ENCODE results near the gene MRNIP. TPM values are rescaled to one million over a fixed set of nuclear protein-coding genes. Genes with fewer than 3 reads are reported as not detected.

MRNIP gene
- total RNA-seq, 1 experiment from 2014 or later: 20.2 TPM

GRCh38 chr5:179820127-179820482 lies 38.5 kb downstream of the MRNIP start:
- no peaks in the 10 kb centered on the region for H3K9me3 ChIP-seq (ENCODE audit: low read length)
- POLR2A ChIA-PET (ENCODE audit: unreplicated experiment): interaction anchor here (0.6 kb wide), 1 partner anchor 88 kb away, joined by 3 read pairs; no protein-coding TSS in a partner anchor
- no peaks in the 10 kb centered on the region for H3K9me2 ChIP-seq (replicated peaks; ENCODE audit: low read length)
- DNase-seq: no peak
- H3K27ac ChIP-seq (ENCODE audit: low read length): peak overlapping the region; percentile 96
- peak overlapping the region; percentile 93; the same call in 1 of the 2 replicates for H3K4me3 ChIP-seq (ENCODE audit: low read length)
- H3K79me2 ChIP-seq (ENCODE audit: low read length): peaks cover 49% of the 10 kb centered on the region
- H3K36me3 ChIP-seq (ENCODE audit: low read depth, low read length): peaks cover 17% of the 10 kb centered on the region
- CTCF ChIA-PET: no interaction called here
- H3K9ac ChIP-seq (ENCODE audit: low read length): peak overlapping the region; percentile 94
- intact Hi-C loops (cut with micrococcal nuclease): loop anchor here (2.0 kb wide), 1 partner anchor 57 kb away; no protein-coding TSS in a partner anchor
- H3F3A ChIP-seq (ENCODE audit: low read length, unreplicated experiment): no peaks in the 10 kb centered on the region
- TF ChIP-seq EZH2 (IDR thresholded peaks at IDR 0.05; ENCODE audit: low read length, unreplicated experiment) (no peak), EZH2phosphoT487 (IDR thresholded peaks at IDR 0.05; ENCODE audit: borderline replicate concordance, low read length) (no peak)
- TF ChIP-seq, protein P1, sequence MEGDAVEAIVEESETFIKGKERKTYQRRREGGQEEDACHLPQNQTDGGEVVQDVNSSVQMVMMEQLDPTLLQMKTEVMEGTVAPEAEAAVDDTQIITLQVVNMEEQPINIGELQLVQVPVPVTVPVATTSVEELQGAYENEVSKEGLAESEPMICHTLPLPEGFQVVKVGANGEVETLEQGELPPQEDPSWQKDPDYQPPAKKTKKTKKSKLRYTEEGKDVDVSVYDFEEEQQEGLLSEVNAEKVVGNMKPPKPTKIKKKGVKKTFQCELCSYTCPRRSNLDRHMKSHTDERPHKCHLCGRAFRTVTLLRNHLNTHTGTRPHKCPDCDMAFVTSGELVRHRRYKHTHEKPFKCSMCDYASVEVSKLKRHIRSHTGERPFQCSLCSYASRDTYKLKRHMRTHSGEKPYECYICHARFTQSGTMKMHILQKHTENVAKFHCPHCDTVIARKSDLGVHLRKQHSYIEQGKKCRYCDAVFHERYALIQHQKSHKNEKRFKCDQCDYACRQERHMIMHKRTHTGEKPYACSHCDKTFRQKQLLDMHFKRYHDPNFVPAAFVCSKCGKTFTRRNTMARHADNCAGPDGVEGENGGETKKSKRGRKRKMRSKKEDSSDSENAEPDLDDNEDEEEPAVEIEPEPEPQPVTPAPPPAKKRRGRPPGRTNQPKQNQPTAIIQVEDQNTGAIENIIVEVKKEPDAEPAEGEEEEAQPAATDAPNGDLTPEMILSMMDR (conservative IDR thresholded peaks at IDR 0.05; ENCODE audit: low read depth, low read length): no peak
- H3K27me3 ChIP-seq (ENCODE audit: low read length): no peaks in the 10 kb centered on the region
- peak overlapping the region; percentile 55; the same call in 1 of the 2 replicates for H2AFZ ChIP-seq (ENCODE audit: low read length)
- ATAC-seq: no peak
- H4K20me1 ChIP-seq (ENCODE audit: low read length): peaks cover 42% of the 10 kb centered on the region
- TSS peak; percentile 65 for BruUV-seq (replicated peaks)
- peaks cover 41% of the 10 kb centered on the region for H3K4me1 ChIP-seq (ENCODE audit: insufficient read depth, low read length)
- peak overlapping the region; percentile 89 for H3K4me2 ChIP-seq (ENCODE audit: low read length)

- ChIA-PET POLR2A (ENCODE audit: unreplicated experiment) (interaction anchor here (0.6 kb wide), 1 partner anchor 8 kb away, joined by 3 read pairs; no protein-coding TSS in a partner anchor), CTCF (no interaction called here)
- intact Hi-C loops (cut with micrococcal nuclease): loop anchor here (2.0 kb wide), 1 partner anchor 57 kb away; no protein-coding TSS in a partner anchor
- ATAC-seq (peak; percentile 32), DNase-seq (peak; percentile 64)
- H3K4me1 ChIP-seq (ENCODE audit: insufficient read depth, low read length): peaks cover 41% of the 10 kb centered on the region
- peak overlapping the region; percentile 89 for H3K4me2 ChIP-seq (ENCODE audit: low read length)
- TF ChIP-seq EZH2phosphoT487 (IDR thresholded peaks at IDR 0.05; ENCODE audit: borderline replicate concordance, low read length): no peak
- no peak for TF ChIP-seq EZH2 (IDR thresholded peaks at IDR 0.05; ENCODE audit: low read length, unreplicated experiment)
- TF ChIP-seq, protein P1 (conservative IDR thresholded peaks at IDR 0.05; ENCODE audit: low read depth, low read length): no peak
- H3K9ac ChIP-seq (ENCODE audit: low read length): peak overlapping the region; percentile 94
- peaks cover 11% of the 10 kb centered on the region for H3K36me3 ChIP-seq (ENCODE audit: low read depth, low read length)
- peak overlapping the region; percentile 96 for H3K27ac ChIP-seq (ENCODE audit: low read length)
- H2AFZ ChIP-seq (ENCODE audit: low read length): no peak overlapping the region
- H3K9me3 ChIP-seq (ENCODE audit: low read length): no peaks in the 10 kb centered on the region
- peaks cover 36% of the 10 kb centered on the region for H4K20me1 ChIP-seq (ENCODE audit: low read length)
- peaks cover 43% of the 10 kb centered on the region for H3K79me2 ChIP-seq (ENCODE audit: low read length)
- no peaks in the 10 kb centered on the region for H3K27me3 ChIP-seq (ENCODE audit: low read length)
- no peak overlapping the region for H3K4me3 ChIP-seq (ENCODE audit: low read length)
- H3K9me2 ChIP-seq (replicated peaks; ENCODE audit: low read length): no peaks in the 10 kb centered on the region
- no TSS peak for BruUV-seq (replicated peaks)
- no peaks in the 10 kb centered on the region for H3F3A ChIP-seq (ENCODE audit: low read length, unreplicated experiment)
Observed at GRCh38 chr5:179819296-179820126, 39.1 kb downstream of the MRNIP start.
